GDM1 (cell line): ENCODE results near the gene SMG9.
"Not testable (repeated sequence)": the region's sequence is repeated elsewhere in the genome, so short reads cannot be mapped to it uniquely, and the experiment has no call there.

Experiments used
- DNase-seq: peaks from one replicate; lab custom pipeline; 2025; lab: John Stamatoyannopoulos, UW

Gene SMG9

DNA sequence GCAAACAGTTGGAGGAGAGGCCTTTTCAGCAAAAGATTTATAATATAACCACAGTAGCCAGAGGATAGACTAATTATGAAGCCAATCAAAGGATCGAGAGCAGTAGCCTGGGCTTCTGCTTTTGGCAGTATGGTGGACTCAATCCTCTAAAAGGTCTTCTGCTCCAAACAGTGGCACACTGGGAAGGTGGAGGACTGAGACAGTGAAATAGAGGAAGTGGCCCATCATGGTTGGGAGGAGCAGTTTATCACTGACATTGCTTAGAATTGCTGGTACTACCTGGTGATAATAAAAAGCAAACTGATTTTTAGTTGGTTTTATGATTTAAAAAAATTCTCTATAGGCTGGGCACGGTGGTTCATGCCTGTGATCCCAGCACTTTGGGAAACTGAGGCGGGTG, 63.9 kb downstream of the SMG9 start:
- no peak for DNase-seq

DNA sequence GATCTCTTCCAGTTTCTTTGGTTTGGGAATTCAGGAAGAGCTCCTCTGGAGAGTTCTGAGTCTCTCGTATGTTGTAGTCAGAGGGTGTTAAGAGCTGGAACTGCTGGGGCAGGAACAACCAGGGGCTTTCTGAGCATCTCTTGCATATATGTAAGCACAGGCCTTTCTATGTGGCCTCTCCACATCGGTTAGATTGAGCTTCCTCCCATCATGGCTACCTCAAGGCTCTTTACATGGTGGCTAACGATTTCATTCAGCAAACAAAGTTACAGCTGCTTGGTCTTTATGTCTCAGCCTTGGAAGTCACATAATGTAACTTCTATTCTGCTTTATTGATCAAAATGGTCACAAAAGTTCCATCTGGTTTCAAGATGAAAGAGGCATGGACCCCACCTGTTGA, 64.3 kb downstream of the SMG9 start:
- DNase-seq = no peak

DNA sequence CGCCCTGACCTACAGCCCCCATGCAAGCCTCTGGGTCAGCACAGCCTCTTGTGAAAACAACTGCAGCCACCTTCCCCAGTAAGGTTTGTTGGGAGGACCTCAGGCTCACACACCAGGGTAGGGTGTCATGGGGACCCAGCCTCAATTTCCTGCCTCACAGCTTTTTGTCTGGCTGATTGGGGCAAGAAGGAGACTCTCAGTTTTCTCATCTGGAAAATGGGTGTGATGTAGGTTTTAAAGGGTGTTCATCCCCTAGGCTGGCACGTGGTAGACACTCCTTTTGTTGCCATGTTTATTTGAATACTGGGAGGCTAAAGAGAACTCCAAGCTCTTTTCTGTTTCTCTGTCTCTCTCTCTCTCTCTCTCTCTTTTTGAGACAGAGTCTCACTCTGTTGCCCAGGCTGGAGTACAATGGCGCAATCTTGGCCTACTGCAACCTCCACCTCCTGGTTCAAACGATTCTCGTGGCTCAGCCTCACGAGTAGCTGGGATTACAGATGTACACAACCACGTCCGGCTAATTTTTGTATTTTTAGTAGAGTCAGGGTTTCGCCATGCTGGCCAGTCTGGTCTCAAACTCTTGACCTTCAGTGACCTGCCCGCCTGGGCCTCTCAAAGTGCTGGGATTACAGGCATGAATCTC, 66.6 kb downstream of the SMG9 start:
- no peak for DNase-seq

DNA sequence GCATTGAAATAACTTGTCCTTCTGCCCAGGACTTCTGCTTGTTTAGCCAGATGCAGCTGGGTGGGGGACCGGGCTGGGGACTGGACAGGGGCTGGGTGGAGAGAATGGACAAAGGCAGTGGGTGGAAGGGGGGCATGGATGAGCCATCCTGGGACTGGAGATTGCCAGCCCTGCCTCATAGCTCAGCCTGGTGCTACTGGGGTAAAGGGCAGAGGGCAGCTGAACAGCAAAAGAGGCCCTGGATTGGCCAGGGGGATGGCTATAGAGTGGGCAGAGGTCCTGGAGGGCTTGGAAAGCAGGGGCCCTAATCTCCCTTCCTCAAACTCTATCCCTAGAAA, 67.1 kb downstream of the SMG9 start:
- no peak for DNase-seq

DNA sequence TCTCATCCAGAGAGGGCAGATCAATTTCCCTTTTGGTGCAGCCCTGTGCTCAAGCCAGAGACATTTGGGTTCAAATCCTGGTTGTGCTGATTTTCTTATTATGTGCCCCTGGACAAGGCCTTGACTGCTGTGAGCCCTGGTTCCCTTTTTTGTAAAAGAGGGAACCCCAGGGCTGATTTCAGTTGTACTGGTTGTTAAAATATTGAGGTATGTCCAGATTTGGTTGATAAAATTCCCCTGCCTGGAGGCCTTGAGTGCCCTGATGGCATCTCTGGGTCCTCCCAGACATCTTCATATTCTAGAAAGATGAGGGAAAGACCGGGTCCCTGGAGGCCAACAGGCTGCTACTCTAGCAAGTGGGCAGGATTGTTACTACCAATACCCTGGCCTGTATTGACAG, 70.4 kb downstream of the SMG9 start:
- DNase-seq = no peak

DNA sequence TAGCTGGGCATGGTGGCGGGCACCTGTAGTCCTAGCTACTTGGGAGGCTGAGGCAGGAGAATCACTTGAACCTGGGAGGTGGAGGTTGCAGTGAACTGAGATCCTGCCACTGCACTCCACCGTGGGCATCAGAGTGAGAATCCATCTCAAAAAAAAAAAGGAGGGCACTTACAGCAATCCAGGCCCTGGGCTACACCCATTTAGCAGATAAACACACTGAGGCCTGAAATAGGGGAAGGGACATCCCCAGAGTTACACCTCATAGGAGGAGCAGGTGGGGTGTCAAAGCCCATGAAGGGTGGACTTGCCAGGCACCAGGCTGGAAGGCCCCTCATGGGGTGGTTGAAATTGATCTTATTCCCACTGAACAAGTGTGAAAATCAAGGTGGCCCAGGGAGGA, 70.9 kb downstream of the SMG9 start:
- no peak for DNase-seq

DNA sequence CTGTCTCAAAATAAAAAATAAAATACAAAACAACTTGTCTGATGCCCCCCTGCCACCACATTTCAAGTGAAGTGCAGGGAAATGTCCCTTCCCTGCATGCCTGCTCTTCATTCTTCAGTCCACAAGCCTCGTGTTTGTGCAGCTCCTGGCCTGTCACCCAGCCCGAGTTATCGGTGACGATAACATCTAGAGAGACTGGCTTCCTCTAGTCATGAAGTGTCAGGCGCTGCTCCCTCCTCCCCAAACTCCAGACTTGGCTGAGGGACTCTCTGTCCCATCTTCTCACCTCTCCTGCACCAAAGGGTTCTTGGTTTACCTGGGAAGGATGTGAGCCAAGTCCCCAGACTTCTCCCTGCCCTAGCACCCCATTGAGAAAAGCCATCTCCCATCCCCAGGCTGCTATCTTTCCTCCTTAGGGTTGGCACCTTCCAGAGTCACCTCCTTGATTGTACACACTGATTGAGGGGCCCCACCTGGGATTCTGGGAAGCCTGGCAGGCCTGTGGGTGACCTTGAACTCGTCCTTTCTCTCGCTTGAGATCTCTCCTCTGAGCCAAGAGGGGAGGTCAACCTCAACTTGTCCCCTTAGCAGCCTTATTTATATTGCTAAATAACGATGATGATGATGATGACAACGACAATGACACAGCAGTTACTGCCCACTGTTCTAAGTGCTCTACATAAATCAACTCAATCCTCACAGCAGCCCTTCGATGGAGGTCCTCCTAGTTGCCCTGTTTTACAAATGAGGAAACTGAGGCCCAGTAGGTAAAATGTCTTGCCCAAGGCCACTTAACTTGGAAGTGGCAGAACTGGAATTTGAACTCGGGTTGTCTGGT, 71.7 kb downstream of the SMG9 start:
- no peak for DNase-seq

DNA sequence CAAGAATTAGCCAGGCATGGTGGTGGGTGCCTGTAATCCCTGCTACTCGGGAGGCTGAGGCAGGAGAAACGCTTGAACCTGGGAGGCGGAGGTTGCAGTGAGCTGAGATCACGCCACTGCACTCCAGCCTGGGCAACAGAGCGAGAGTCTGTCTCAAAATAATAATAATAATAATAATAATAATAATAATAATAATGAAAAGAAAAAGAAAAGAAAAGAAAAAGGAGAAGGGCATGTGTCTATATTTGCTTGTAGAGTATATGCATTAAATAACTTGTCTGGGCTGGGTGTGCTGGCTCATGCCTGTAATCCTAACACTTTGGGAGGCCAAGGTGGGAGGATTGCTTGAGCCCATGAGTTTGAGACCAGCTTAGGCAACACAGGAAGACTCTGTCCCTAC, 72.5 kb downstream of the SMG9 start:
- not testable (repeated sequence) for DNase-seq

DNA sequence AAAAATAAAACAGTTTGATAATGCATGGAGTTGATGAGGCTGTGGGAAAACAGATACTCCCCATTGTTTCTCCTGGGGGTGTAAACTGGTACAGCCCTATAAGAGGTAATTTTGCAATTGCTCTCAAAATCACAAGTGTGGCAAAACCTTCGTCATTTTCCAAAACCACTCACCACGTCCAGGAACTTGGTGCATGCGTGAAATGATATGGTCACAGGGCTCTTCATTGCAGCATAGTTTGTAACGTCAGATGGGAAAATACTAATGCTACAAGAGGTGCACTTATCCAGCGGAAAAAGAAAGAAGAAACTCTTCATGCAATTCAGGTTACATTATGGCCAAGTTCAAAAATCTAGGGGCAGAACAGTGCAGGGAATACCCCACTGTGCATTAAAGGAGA, 72.9 kb downstream of the SMG9 start:
- DNase-seq = no peak

DNA sequence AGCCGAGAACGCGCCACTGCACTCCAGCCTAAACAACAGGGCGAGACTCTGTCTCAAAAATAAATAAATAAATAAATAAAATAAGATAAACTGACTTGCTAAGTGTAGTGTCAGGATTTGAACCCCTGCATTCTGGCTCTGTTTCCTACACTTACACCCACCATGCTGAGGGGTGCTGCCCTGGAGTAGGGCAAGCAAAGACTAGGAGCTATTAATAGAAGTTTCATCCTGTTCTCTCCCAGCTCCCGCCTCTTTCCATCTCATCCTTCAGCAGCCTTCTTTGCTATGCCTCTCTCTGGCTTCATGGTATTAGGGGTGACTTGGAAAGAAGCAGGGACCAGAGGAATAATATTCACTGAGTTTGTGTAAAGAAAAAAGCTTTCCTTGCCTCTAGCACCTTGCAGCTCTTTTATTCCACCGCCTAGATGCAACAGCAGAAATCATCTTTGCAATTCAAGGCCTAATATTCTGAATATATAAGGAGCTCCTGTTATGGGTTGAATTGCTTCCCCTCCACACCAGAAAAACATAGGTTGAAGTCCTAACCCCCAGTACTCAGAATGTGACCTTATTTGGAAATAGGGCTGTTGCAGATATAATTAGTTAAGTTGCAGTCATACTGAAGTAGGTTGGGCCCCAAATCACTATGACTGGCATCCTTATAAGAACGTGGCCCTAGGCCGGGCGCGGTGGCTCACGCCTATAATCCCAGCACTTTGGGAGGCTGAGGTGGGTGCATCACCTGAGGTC, 76.1 kb downstream of the SMG9 start:
- DNase-seq = no peak
